Measurements from ENCODE around the gene RPRM.
"Not testable (repeated sequence)": the region's sequence is repeated elsewhere in the genome, so short reads cannot be mapped to it uniquely, and the experiment has no call there.

RPRM gene

DNA sequence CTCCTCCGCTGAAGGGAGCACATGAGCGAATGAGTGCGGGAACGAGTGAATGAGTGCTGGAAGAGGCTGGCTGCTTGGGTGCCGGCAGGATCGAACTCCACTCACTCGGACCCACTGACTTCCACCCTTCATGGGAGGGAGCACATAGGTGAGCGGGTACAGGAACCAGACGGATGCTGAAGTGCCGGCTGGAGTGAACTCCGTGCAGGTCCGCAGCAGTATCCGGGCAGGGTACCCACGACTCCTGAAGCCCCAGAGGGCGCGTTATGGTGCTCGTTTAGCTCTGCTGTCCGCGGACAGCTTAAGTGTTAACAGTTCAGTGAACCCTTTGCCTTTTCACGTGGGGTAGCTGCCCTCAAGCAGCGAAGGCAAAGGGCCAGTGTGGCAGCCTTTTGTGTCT, 23.2 kb downstream of the RPRM start:
- no peak for DNase-seq

DNA sequence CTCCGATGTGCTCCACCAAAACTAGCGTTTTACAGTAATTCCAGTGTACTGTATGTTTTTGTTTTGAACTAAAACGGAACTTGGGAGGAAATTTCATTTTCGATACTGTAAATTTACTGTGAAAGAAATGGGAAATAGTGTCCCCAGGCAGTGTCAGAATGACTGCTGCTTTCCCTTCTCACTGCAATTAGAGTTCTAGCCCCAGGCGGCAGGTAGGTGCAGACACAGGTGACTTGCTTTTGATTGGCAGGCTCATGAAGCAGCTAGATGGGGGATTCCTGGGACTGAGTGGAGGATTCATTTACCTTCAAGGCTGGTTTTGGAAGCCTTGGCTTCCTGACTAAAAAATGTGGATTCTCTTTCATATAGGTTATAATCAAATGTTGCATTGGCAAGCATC, 27.0 kb downstream of the RPRM start:
- no peak for DNase-seq

DNA sequence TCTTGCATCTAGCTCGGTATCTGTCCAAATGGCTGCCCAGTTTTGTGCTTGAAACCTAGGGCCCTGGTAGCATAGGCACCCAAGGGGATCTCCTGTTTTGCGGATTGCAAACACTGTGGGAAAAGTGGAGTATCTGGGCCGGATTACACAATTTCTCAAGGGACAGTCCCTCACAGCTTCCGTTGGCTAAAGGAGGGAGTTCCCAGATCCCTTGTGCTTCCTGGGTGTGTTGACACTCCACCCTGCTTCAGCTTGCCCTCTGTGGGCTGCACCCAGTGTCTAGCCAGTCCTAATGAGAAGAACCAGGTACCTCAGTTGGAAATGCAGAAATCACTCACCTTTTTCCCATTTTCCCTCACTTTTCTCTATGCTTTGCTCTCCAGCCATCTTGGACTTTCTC, 35.5 kb downstream of the RPRM start:
- no peak for DNase-seq

DNA sequence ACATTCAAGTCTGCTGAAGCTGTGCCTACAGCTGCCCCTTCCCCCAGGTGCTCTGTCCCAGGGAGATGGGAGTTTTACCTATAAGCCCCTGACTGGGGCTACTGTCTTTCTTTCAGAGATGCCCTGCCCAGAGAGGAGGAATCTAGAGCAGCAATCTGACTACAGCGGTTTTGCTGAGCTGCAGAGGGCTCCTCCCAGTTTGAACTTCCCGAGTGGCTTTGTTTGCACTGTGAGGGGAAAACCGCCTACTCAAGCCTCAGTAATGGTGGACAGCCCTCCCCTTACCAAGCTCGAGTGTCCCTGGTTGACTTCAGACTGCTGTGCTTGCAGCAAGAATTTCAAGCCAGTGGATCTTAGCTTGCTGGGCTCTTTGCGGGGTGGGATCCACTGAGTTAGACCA, 35.9 kb downstream of the RPRM start:
- DNase-seq, result not testable (repeated sequence)

DNA sequence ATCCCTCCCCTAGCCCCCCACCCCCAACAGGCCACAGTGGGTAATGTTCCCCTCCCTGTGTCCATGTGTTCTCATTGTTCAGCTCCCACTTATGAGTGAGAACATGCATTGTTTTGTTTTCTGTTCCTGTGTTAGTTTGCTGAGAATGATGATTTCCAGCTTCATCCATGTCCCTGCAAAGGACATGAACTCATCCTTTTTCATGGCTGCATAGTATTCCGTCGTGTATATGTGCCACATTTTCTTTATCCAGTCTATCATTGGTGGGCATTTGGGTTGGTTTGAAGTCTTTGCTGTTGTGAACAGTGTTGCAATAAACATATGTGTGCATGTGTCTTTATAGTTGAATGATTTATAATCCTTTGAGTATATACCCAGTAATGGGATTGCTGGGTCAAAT, 38.5 kb downstream of the RPRM start:
- not testable (repeated sequence) for DNase-seq

DNA sequence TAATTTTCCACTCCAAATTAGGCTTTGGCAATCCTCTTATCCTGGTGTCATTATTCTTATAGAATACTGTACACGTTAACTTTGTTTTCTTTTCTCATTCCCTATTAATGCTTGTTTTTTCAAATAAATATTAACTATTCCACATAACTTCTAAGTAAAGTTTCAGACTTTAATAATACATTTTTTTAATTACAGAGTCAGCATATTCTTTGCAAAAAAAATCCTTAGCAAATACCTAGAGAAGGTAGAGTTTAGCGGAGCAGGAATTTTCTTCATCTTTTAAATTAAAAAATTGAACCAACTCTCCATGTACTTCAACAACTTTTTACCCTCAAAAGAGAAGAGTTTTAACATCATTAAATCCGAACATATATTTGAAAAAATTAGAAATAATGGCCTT, 45.2 kb downstream of the RPRM start:
- DNase-seq, result no peak

DNA sequence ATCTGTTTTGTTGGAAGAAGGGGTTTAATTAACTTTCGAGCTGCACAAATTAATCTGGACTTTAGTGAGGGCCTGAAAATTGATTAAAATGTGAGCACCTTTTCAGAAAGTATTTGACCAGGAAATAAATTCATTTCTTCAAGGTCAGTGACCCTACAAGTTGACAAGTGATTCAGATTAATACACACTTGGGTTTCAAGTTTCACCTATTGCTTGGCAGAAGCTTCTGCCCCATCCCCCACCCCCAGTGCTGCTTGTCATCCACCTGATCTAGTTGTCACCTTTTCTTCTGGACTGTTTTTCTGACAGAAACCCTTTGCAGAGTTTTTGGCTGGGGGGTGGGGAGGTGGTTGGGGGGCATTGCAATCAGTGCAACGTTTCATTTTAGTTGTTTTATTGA, 46.2 kb downstream of the RPRM start:
- DNase-seq, result no peak

DNA sequence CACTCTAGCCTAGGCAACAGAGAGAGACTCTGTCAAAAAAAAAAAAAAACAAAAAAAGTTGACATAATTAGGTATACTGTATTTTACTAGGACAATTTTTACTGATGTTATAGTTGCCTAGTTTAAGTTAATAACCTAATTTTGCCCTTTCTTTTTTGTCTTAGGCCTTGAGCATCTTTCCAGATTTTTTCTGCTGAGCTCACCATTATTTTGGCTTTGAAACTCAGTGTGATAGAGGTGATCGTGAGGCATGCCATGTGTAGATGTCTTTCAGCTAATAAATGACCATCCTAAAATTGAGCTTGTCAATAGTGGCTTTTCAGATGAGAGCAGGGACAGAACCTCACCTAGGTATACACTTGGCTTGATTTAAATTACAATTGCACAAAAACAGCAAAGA, 47.4 kb downstream of the RPRM start:
- DNase-seq, result no peak

Data from NK-92 treated with Interleukin-12 subunit alpha and Interleukin-12 subunit beta, amount 100 ng/mL, for 24 hours (cell line).